ENCODE results near the gene PIWIL1.

The PIWIL1 gene

DNA sequence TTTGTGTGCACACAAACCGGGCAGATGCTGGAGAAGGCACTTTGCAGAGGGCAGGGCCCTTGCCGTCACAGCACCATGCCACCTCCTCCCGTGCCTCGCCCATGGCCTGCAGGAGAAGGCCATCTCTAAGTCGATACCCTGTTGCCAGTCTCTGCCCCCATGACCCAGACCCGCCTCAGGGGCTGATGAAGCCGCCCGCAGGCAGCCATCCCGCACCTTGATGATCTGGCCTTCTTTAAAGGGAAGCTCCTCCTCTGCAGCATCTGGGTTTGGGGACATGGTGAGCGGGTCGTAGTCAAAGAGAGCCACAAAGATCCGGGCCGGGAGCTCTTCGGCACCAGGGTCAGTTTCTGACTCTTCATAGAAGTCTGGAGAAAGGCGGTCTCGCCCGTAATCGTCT, 76.2 kb downstream of the PIWIL1 start:
- Histone ChIP-seq H3K27ac (ENCODE audit: low read length) (no peak overlapping the region), H3K9ac (ENCODE audit: low read depth, low read length) (no peak overlapping the region), H3K27me3 (ENCODE audit: insufficient read depth, low read length) (no peaks in the 10 kb centered on the region), H3K9me3 (ENCODE audit: insufficient read depth, low read depth, low read length) (no peaks in the 10 kb centered on the region), H3K4me3 (ENCODE audit: low read length) (no peak overlapping the region), H3K36me3 (ENCODE audit: insufficient read depth, low read depth, low read length) (no peaks in the 10 kb centered on the region), H3K4me1 (ENCODE audit: insufficient read depth, low read length) (no peaks in the 10 kb centered on the region)

DNA sequence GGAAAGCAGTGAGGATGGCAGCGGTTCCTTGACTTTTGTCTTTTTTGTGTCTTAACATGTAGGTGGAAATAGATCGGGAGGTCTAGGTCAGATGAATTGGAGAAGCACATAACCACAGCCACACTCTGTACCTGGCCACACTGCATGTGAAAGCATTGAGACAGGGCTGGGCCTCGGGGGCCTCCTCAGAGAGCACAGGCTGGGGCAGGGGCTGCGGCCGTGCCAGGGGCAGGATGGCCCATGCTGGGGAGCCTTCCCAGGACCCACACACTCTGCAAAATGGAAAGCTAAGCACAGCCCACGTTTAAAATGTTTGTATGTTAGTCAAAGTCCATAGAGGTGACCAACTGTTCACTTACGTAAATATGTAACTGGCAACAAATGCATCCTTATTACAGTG, 76.7 kb downstream of the PIWIL1 start:
- no peaks in the 10 kb centered on the region for H3K36me3 ChIP-seq (ENCODE audit: insufficient read depth, low read depth, low read length)
- no peaks in the 10 kb centered on the region for H3K9me3 ChIP-seq (ENCODE audit: insufficient read depth, low read depth, low read length)
- no peak overlapping the region for H3K27ac ChIP-seq (ENCODE audit: low read length)
- no peaks in the 10 kb centered on the region for H3K4me1 ChIP-seq (ENCODE audit: insufficient read depth, low read length)
- no peak overlapping the region for H3K4me3 ChIP-seq (ENCODE audit: low read length)
- H3K9ac ChIP-seq (ENCODE audit: low read depth, low read length): no peak overlapping the region
- no peaks in the 10 kb centered on the region for H3K27me3 ChIP-seq (ENCODE audit: insufficient read depth, low read length)

DNA sequence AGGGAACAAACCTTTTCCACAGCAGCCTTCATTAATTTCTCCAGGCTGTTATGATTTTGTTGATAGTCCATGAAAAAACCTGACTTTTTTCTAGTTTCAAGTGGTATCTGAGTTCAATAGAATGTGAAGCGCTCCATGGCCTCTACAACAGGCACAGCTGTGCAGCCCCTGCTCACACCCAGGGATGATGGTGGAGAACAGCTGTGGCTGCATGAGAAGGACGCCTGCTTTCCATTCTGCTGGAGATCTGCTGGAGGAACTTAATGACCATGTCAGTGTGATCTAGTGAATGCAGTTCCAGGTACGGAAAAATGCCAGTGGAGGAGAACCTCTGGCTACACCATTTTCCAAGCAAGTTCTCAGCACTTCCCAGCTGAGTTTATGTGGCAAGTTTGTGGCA, 80.6 kb downstream of the PIWIL1 start:
- H3K27me3 ChIP-seq (ENCODE audit: insufficient read depth, low read length): no peaks in the 10 kb centered on the region
- no peaks in the 10 kb centered on the region for H3K4me1 ChIP-seq (ENCODE audit: insufficient read depth, low read length)
- H3K36me3 ChIP-seq (ENCODE audit: insufficient read depth, low read depth, low read length): no peaks in the 10 kb centered on the region
- no peaks in the 10 kb centered on the region for H3K9me3 ChIP-seq (ENCODE audit: insufficient read depth, low read depth, low read length)
- H3K4me3 ChIP-seq (ENCODE audit: low read length): no peak overlapping the region
- no peak overlapping the region for H3K9ac ChIP-seq (ENCODE audit: low read depth, low read length)
- no peak overlapping the region for H3K27ac ChIP-seq (ENCODE audit: low read length)

DNA sequence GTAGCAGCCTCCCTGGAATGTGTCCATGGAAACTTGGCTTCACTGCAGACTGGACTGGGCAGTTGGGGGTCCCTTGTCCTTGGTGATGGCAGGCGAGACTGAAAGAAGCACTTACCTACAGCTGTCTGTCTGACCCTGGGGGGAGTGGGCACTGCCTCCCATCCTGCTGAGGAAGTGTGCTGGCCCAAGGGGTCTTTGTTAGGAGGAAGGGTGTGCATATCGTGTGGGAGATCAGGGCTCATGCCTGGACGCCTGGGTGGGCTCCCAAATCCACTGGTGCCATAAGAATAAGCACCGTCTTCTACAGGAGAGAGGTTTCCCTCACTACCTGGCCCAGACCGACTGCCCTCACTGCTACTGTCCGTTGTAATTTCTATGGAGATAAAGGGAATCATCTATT, 81.4 kb downstream of the PIWIL1 start:
- H3K4me1 ChIP-seq (ENCODE audit: insufficient read depth, low read length): no peaks in the 10 kb centered on the region
- no peaks in the 10 kb centered on the region for H3K9me3 ChIP-seq (ENCODE audit: insufficient read depth, low read depth, low read length)
- no peaks in the 10 kb centered on the region for H3K27me3 ChIP-seq (ENCODE audit: insufficient read depth, low read length)

DNA sequence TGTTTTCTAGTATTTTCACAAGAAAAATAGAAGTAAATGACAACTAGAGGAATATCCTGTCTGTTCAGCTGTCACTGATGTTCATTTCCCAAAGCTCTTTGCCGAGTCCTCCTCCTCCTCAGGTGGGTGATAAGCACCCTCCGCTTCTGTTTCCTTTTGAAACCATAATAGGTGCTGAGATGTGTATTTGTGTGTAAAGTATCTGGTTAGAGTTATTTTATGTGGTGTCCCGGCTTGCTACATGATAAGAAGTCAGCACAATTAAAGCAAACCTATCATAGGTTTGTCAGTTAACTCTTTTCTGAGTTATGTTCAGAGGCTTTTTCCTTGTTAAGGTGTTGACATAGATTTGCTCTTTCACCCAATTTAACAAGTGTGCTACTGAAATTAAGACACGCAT, 82.4 kb downstream of the PIWIL1 start:
- H3K4me1 ChIP-seq (ENCODE audit: insufficient read depth, low read length): no peaks in the 10 kb centered on the region
- H3K9me3 ChIP-seq (ENCODE audit: insufficient read depth, low read depth, low read length): no peaks in the 10 kb centered on the region
- no peak overlapping the region for H3K4me3 ChIP-seq (ENCODE audit: low read length)
- no peaks in the 10 kb centered on the region for H3K27me3 ChIP-seq (ENCODE audit: insufficient read depth, low read length)
- H3K27ac ChIP-seq (ENCODE audit: low read length): no peak overlapping the region
- H3K9ac ChIP-seq (ENCODE audit: low read depth, low read length): no peak overlapping the region
- H3K36me3 ChIP-seq (ENCODE audit: insufficient read depth, low read depth, low read length): no peaks in the 10 kb centered on the region

More for the DNA sequence above, 81.4 kb downstream of the PIWIL1 start:
- Histone ChIP-seq H3K27ac (ENCODE audit: low read length) (no peak overlapping the region), H3K9ac (ENCODE audit: low read depth, low read length) (no peak overlapping the region), H3K36me3 (ENCODE audit: insufficient read depth, low read depth, low read length) (no peaks in the 10 kb centered on the region), H3K4me3 (ENCODE audit: low read length) (no peak overlapping the region)

DNA sequence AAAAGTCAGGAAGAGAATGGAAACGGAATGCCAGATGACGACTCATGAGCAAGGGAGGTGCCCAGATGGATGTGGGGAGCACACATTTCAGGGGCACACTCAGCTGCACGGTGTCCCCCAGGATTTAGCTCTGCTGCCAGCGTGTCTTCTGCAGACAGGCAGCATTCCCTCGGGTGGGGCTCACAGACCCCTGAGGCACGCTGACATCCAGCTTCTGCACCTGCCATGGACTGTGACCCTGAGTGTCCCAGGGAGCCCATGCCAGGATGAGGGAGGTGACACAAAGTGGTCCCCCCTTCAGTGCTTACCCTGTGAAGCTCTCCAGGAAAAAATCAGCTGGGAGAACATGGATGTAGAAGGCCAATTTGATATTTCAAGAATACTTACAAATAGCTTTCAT, 84.2 kb downstream of the PIWIL1 start:
- H3K4me1 ChIP-seq (ENCODE audit: insufficient read depth, low read length): no peaks in the 10 kb centered on the region
- H3K27me3 ChIP-seq (ENCODE audit: insufficient read depth, low read length): no peaks in the 10 kb centered on the region
- no peaks in the 10 kb centered on the region for H3K36me3 ChIP-seq (ENCODE audit: insufficient read depth, low read depth, low read length)
- no peak overlapping the region for H3K9ac ChIP-seq (ENCODE audit: low read depth, low read length)
- no peak overlapping the region for H3K27ac ChIP-seq (ENCODE audit: low read length)
- H3K4me3 ChIP-seq (ENCODE audit: low read length): no peak overlapping the region
- no peaks in the 10 kb centered on the region for H3K9me3 ChIP-seq (ENCODE audit: insufficient read depth, low read depth, low read length)
